A549 treated with AZD2906 at 1 μM for 4 hours (cell line): Measurements from ENCODE around the gene SOX11. TPM values are rescaled to one million over a fixed set of nuclear protein-coding genes. Genes with fewer than 3 reads are reported as not detected.

Source experiments
- total RNA-seq: library from RNA; stranded (reverse); fragments of 200-300 nt; extraction: Qiagen RNA extraction; gene quantifications from 5 replicates; pipeline ENCODE4 v1.2.3, GENCODE V29; 2022

The SOX11 gene
- total RNA-seq: not detected in 5 replicates

DNA sequence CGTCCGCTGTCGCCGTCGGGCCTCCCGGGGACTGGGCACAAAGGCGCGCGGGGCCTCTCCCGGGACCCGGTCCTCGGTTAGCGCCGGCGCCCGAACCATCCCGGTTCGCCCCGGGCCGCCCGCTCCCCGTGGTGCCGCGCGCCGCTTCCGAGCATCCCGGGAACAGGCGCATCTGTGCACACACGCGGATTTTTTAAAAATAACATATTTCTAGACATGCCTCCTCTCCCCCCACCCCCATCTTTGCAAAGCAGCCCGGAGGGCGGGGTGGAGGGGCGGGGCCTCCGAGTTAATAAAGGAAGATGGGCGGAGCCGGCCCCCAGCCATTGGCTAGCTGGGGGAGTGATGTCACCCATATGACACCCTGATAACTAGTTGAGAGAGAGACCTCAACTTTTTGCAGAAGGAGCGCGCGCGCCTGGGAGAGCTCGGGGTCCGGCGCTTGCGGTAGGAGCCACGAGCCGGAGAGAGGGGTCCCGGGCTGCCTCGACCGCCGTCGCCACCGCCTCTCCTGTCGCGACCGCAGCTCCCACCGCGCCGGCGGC, at the start of gene SOX11:
Gene SOX11, plus strand, starts transcription at position 400 of the 545 bp plus-strand sequence. CDS start 338 bp downstream, outside the sequence.

